HFFc6 (cell line): Measurements from ENCODE around the gene CSF1R. TPM values are rescaled to one million over a fixed set of nuclear protein-coding genes. Genes with fewer than 3 reads are reported as not detected.
A peak's percentile ranks its signal among the peaks of the same experiment; 100 is the strongest.

Experiments used
- DNase-seq: peaks from one replicate; pipeline ENCODE4 v3.0.0-alpha.2; 2018
- H3K27ac Mint-ChIP-seq: 2 replicates; pipeline ENCODE4 v1.8.0; 2020; ENCODE audit warnings: mild to moderate bottlenecking, mixed read lengths
- H3K27me3 Mint-ChIP-seq: 2 replicates; pipeline ENCODE4 v1.8.0; 2021; ENCODE audit warnings: mild to moderate bottlenecking, moderate library complexity, mixed read lengths; ENCODE audit not compliant: insufficient read depth
- H3K36me3 Mint-ChIP-seq: 2 replicates; pipeline ENCODE4 v1.8.0; 2021; ENCODE audit warnings: low read depth, mixed read lengths
- H3K4me1 Mint-ChIP-seq: 2 replicates; pipeline ENCODE4 v1.8.0; 2020; ENCODE audit warnings: low read depth, mixed read lengths
- H3K4me3 Mint-ChIP-seq: 2 replicates; pipeline ENCODE4 v1.8.0; 2020; ENCODE audit warnings: mild to moderate bottlenecking, moderate library complexity, mixed read lengths
- H3K9me3 Mint-ChIP-seq: 2 replicates; pipeline ENCODE4 v1.8.0; 2020; ENCODE audit warnings: mild to moderate bottlenecking, mixed read lengths
- CTCF ChIP-seq: fragments of 200-600 bp; sonication (generic); IDR thresholded peaks from 2 replicates; pipeline ENCODE4 v1.5.0; 2021; ENCODE audit warnings: antibody characterized with exemption, mild to moderate bottlenecking
- total RNA-seq, 6 experiments: library from RNA; stranded (reverse); fragmentation: NEBNext Ultra II Directional; extraction: Animal tissue kit (Norgen Biotek cat#: 25700); gene quantifications; 2 replicates in 1 of 6; 3 replicates in 5 of 6; pipeline ENCODE4 v1.2.3, GENCODE V29; 2021

CSF1R gene
- total RNA-seq, 6 experiments from 2014 or later = 0.26 to 1.5 (median 0.78) TPM

- Mint-ChIP-seq H3K27ac (peak overlapping the region; percentile 98), H3K4me1 (peaks cover 56% of the 10 kb centered on the region), H3K9me3 (no peaks in the 10 kb centered on the region), H3K4me3 (no peak overlapping the region), H3K36me3 (peaks cover 43% of the 10 kb centered on the region), H3K27me3 (peaks cover 3% of the 10 kb centered on the region; the same call in 1 of the 2 replicates)
- DNase-seq = no peak
- TF ChIP-seq CTCF = no peak
These were observed 29.3 kb downstream of the CSF1R start for GRCh38 chr5:150057052-150057451.

- H3K27me3 Mint-ChIP-seq = peaks cover 3% of the 10 kb centered on the region; the same call in 1 of the 2 replicates
- peaks cover 51% of the 10 kb centered on the region for H3K36me3 Mint-ChIP-seq
- TF ChIP-seq CTCF = no peak
- peaks cover 62% of the 10 kb centered on the region for H3K4me1 Mint-ChIP-seq
- H3K4me3 Mint-ChIP-seq = no peak overlapping the region
- H3K27ac Mint-ChIP-seq = no peak overlapping the region; the same call in 1 of the 2 replicates
- no peaks in the 10 kb centered on the region for H3K9me3 Mint-ChIP-seq
- DNase-seq = no peak
These were observed 30.3 kb downstream of the CSF1R start for GRCh38 chr5:150056075-150056443.

- no peak for DNase-seq
- no peaks in the 10 kb centered on the region for H3K9me3 Mint-ChIP-seq
- peaks cover 56% of the 10 kb centered on the region for H3K36me3 Mint-ChIP-seq
- TF ChIP-seq CTCF = no peak
- H3K4me3 Mint-ChIP-seq = no peak overlapping the region
- H3K4me1 Mint-ChIP-seq = peaks cover 68% of the 10 kb centered on the region
- H3K27ac Mint-ChIP-seq = peak overlapping the region; percentile 34
- peaks cover 3% of the 10 kb centered on the region; the same call in 1 of the 2 replicates for H3K27me3 Mint-ChIP-seq
These were observed 30.9 kb downstream of the CSF1R start for GRCh38 chr5:150055326-150056074.

GRCh38 chr5:150054569-150054968, 31.8 kb downstream of the CSF1R start:
- DNase-seq = no peak
- TF ChIP-seq CTCF = no peak
- Mint-ChIP-seq H3K36me3 (peaks cover 63% of the 10 kb centered on the region), H3K4me3 (no peak overlapping the region), H3K27ac (0 out of 2 replicates have a peak overlapping the region, but pooled peaks have one; percentile 92), H3K27me3 (peaks cover 5% of the 10 kb centered on the region), H3K4me1 (peaks cover 75% of the 10 kb centered on the region), H3K9me3 (no peaks in the 10 kb centered on the region)

- Mint-ChIP-seq H3K4me1 (peaks cover 75% of the 10 kb centered on the region), H3K36me3 (peaks cover 70% of the 10 kb centered on the region), H3K4me3 (no peak overlapping the region), H3K27ac (peak overlapping the region; percentile 92), H3K27me3 (peaks cover 5% of the 10 kb centered on the region), H3K9me3 (no peaks in the 10 kb centered on the region)
- DNase-seq = no peak
- TF ChIP-seq CTCF = no peak
These were observed 32.5 kb downstream of the CSF1R start for GRCh38 chr5:150053713-150054392.
